Lung (tissue), 16 donors: Measurements from ENCODE around the gene F2RL3. TPM values are rescaled to one million over a fixed set of nuclear protein-coding genes. Genes with fewer than 3 reads are reported as not detected.

ENCODE experiments used
- ATAC-seq: fragments of 200-7000 bp; cut with Tn5 transposase; one replicate; pipeline ENCODE4 v1.9.1; 2020; ENCODE audit warnings: moderate number of reproducible peaks; ENCODE audit not compliant: insufficient read depth, low FRiP score
- DNase-seq, 3 donors: peaks; one replicate each; pipeline ENCODE4 v3.0.0-alpha.2; 2013 to 2017
- H3K27ac ChIP-seq, 2 donors: one replicate each; pipeline ENCODE4 v1.5.1; 2013; ENCODE audit warnings: mild to moderate bottlenecking in 2 of 2, moderate library complexity in 2 of 2, control low read depth in 1 of 2, inconsistent platforms in 1 of 2, low read depth in 1 of 2, low read length in 1 of 2
- H3K27me3 ChIP-seq, 3 donors: one replicate each; pipeline ENCODE4 v1.5.1; 2013; ENCODE audit warnings: low read length in 2 of 3; ENCODE audit not compliant: control insufficient read depth in 3 of 3, insufficient read depth in 3 of 3
- H3K36me3 ChIP-seq, 4 donors: one replicate each; pipeline ENCODE4 v1.5.1; 2013; ENCODE audit warnings: low read length in 4 of 4, mild to moderate bottlenecking in 1 of 4, moderate library complexity in 1 of 4; ENCODE audit not compliant: control insufficient read depth in 4 of 4, insufficient read depth in 4 of 4
- H3K4me1 ChIP-seq, 5 donors: one replicate each; pipeline ENCODE4 v1.5.1; 2013; ENCODE audit warnings: low read length in 5 of 5, mild to moderate bottlenecking in 2 of 5, moderate library complexity in 1 of 5; ENCODE audit not compliant: control insufficient read depth in 5 of 5, insufficient read depth in 5 of 5
- H3K4me3 ChIP-seq: one replicate; pipeline ENCODE4 v1.5.1; 2013; ENCODE audit warnings: mild to moderate bottlenecking, control low read depth, moderate library complexity
- H3K9ac ChIP-seq, 2 donors: one replicate each; pipeline ENCODE4 v1.5.1; 2013; ENCODE audit warnings: low read length in 2 of 2, control low read depth in 1 of 2; ENCODE audit not compliant: insufficient read depth in 1 of 2
- H3K9me3 ChIP-seq, 4 donors: one replicate each; pipeline ENCODE4 v1.5.1; 2013; ENCODE audit warnings: low read length in 3 of 4, mild to moderate bottlenecking in 1 of 4, moderate library complexity in 1 of 4; ENCODE audit not compliant: control insufficient read depth in 4 of 4, insufficient read depth in 3 of 4
- CTCF ChIP-seq: IDR thresholded peaks from 2 replicates; pipeline ENCODE4 v1.5.1; 2012; ENCODE audit warnings: mild to moderate bottlenecking; ENCODE audit errors: control extremely low read depth, extremely low read depth
- WGBS, 2 donors: extraction: QIAGEN DNeasy Blood & Tissue Kit; methylation state at CpG; one replicate each; pipeline ENCODE4 v1.1.7; 2013; 5-methylcytosine and 5-hydroxymethylcytosine counted together
- long read RNA-seq, 5 donors: transcript quantifications; one replicate each; lab custom pipeline, GENCODE V29; 2026
- polyA plus RNA-seq, 2 donors: library from polyadenylated mRNA; stranded (reverse); fragments of 200-250 nt; gene quantifications; one replicate each; pipeline ENCODE4 v1.2.1, GENCODE V29; 2013
- total RNA-seq, 2 donors: library from RNA; depleted of rRNA in 1 of 2; stranded (reverse); fragments of >200 nt in 1 of 2; gene quantifications; one replicate each; pipeline ENCODE4 v1.2.1, GENCODE V29; 2014 to 2021
- donor health status: control.
- donor health status: control.
- donor health status: Bipolar disorder and iron deficiency.
- donor health status: healthy.
- donor health status: DM: yes; HTN: yes; CAD: no.

The F2RL3 gene
- total RNA-seq (10 to 100 TPM in 1 of 2 donors, 1 to 10 TPM in 1; 5.8 to 76.8 TPM), polyA plus RNA-seq (10 to 100 TPM; 45.2 to 60.8 TPM)
- long read RNA-seq, donor 1, partial matches to known transcripts: 7 of 7 reads
- long read RNA-seq, donor 1, other reads (novel, unspliced or antisense): 0 of 7 reads
- long read RNA-seq, donor 2, partial matches to known transcripts: 0 of 1 reads
- long read RNA-seq, donor 2, other reads (novel, unspliced or antisense): 0 of 1 reads
- long read RNA-seq, donor 3: 0 reads
- long read RNA-seq, donor 4: 0 reads
- long read RNA-seq, donor 5: 0 reads

GRCh38 chr19:16888629-16889365, at the start of gene F2RL3:
Gene F2RL3 (plus strand): TSS chr19:16888999. CDS start chr19:16889190, 191 bp downstream.
- H3K36me3 ChIP-seq: peaks cover 0 to 3% (median 0%) of the 10 kb centered on the region in 4 donors
- WGBS, 2 donors: 5 to 11% methylated on average over 28 to 31 of the region's 31 CpGs
- DNase-seq: peak; percentile 58 to 81 (median 65)
- H3K27me3 ChIP-seq: no peaks in the 10 kb centered on the region
- TF ChIP-seq CTCF: no peak
- peak within 1 kb of the TSS; percentile 46 to 92 for H3K27ac ChIP-seq
- H3K4me1 ChIP-seq: peaks cover 0 to 23% (median 0%) of the 10 kb centered on the region in 5 donors
- peak; percentile 38 for ATAC-seq
- H3K4me3 ChIP-seq: peak within 1 kb of the TSS; percentile 49
- no peak within 1 kb of the TSS for H3K9ac ChIP-seq
- H3K9me3 ChIP-seq: peaks cover 0 to 4% (median 0%) of the 10 kb centered on the region in 4 donors

- Histone ChIP-seq H3K27me3 (no peaks in the 10 kb centered on the region), H3K4me3 (no peak overlapping the region), H3K9me3 (no peaks in the 10 kb centered on the region), H3K27ac (no peak overlapping the region), H3K9ac (no peak overlapping the region), H3K4me1 (peaks cover 0 to 6% (median 0%) of the 10 kb centered on the region in 5 donors), H3K36me3 (peaks cover 10 to 58% (median 36%) of the 10 kb centered on the region in 4 donors)
- ATAC-seq: no peak
- no peak for TF ChIP-seq CTCF
- no peak for DNase-seq
- WGBS, 2 donors: 93 to 95% methylated on average over 15 of the region's 15 CpGs
These were observed 47.3 kb upstream of the F2RL3 start for GRCh38 chr19:16841391-16841926.

- WGBS, 2 donors: 96 to 97% methylated on average over 16 of the region's 16 CpGs
- peaks cover 30 to 54% (median 34%) of the 10 kb centered on the region in 4 donors for H3K36me3 ChIP-seq
- ATAC-seq: no peak
These were observed 41.9 kb upstream of the F2RL3 start for GRCh38 chr19:16846901-16847300.

More at GRCh38 chr19:16846901-16847300, 41.9 kb upstream of the F2RL3 start:
- no peak overlapping the region for H3K4me3 ChIP-seq
- H3K9me3 ChIP-seq: no peaks in the 10 kb centered on the region
- H3K9ac ChIP-seq: no peak overlapping the region
- no peak overlapping the region for H3K27ac ChIP-seq
- no peaks in the 10 kb centered on the region for H3K27me3 ChIP-seq
- H3K4me1 ChIP-seq: no peaks in the 10 kb centered on the region
- TF ChIP-seq CTCF: no peak
- DNase-seq: no peak
